CD14-positive monocyte (primary cell): ENCODE measurements around the gene SLC35A1. TPM values are rescaled to one million over a fixed set of nuclear protein-coding genes. Genes with fewer than 3 reads are reported as not detected.

ENCODE experiments used
- DNase-seq, 3 donors: peaks; one replicate each; pipeline ENCODE4 v3.0.0-alpha.2; 2011 to 2022
- H2AFZ ChIP-seq: 2 replicates; pipeline ENCODE4 v1.6.0; 2012; ENCODE audit warnings: mild to moderate bottlenecking, low read depth, low read length, inconsistent platforms; ENCODE audit not compliant: insufficient read depth, poor library complexity, severe bottlenecking
- H3K27ac ChIP-seq, 2 donors: 1 replicate in 1 of 2; 2 replicates in 1 of 2; pipeline ENCODE4 v1.5.1; 2012 to 2013; ENCODE audit warnings: low read length in 2 of 2, control low read depth in 1 of 2, inconsistent platforms in 1 of 2, low read depth in 1 of 2, mild to moderate bottlenecking in 1 of 2
- H3K27me3 ChIP-seq, 2 donors: one replicate each; pipeline versions ENCODE4 v1.6.0 to v1.6.1; 2011 to 2013; ENCODE audit warnings: low read length in 2 of 2; ENCODE audit not compliant: control insufficient read depth in 2 of 2, insufficient read depth in 2 of 2
- H3K36me3 ChIP-seq, 2 donors: replicated peaks in 1 of 2; 1 replicate in 1 of 2; 2 replicates in 1 of 2; pipeline versions ENCODE4 v1.5.1 to v1.6.1; 2012 to 2013; ENCODE audit warnings: low read length in 2 of 2, control low read depth in 1 of 2, inconsistent platforms in 1 of 2, mild to moderate bottlenecking in 1 of 2; ENCODE audit not compliant: insufficient read depth in 2 of 2, control insufficient read depth in 1 of 2
- H3K4me1 ChIP-seq, 2 donors: 1 replicate in 1 of 2; 2 replicates in 1 of 2; pipeline versions ENCODE4 v1.5.1 to v1.6.1; 2012 to 2013; ENCODE audit warnings: low read length in 2 of 2, control low read depth in 1 of 2, inconsistent platforms in 1 of 2, mild to moderate bottlenecking in 1 of 2, moderate library complexity in 1 of 2; ENCODE audit not compliant: insufficient read depth in 2 of 2, control insufficient read depth in 1 of 2
- H3K4me2 ChIP-seq: replicated peaks from 2 replicates; pipeline ENCODE3; 2012; ENCODE audit warnings: low read length, moderate library complexity, mild to moderate bottlenecking; ENCODE audit not compliant: poor library complexity, severe bottlenecking; ENCODE audit errors: extremely low read depth
- H3K4me3 ChIP-seq, 3 experiments: fragments of 200-600 bp in 1 of 3; sonication (generic) in 1 of 3; replicated peaks in 1 of 3; 1 replicate in 2 of 3; 2 replicates in 1 of 3; pipeline ENCODE4 v1.5.1; 2011 to 2013; ENCODE audit warnings: low read length in 3 of 3, mild to moderate bottlenecking in 3 of 3, control low read depth in 2 of 3, low read depth in 2 of 3, inconsistent platforms in 1 of 3, moderate library complexity in 1 of 3
- H3K79me2 ChIP-seq: 2 replicates; pipeline ENCODE4 v1.6.0; 2012; ENCODE audit warnings: mild to moderate bottlenecking, control low read depth, inconsistent platforms, low read length, moderate library complexity; ENCODE audit not compliant: insufficient read depth
- H3K9ac ChIP-seq: 2 replicates; pipeline ENCODE4 v1.6.0; 2017; ENCODE audit warnings: low read length, mild to moderate bottlenecking; ENCODE audit not compliant: insufficient read depth, poor library complexity, severe bottlenecking
- H3K9me3 ChIP-seq, 2 donors: replicated peaks in 1 of 2; 1 replicate in 1 of 2; 2 replicates in 1 of 2; pipeline versions ENCODE4 v1.5.1 to v1.6.1; 2012 to 2013; ENCODE audit warnings: low read length in 2 of 2, control low read depth in 1 of 2; ENCODE audit not compliant: control insufficient read depth in 1 of 2, insufficient read depth in 1 of 2
- H4K20me1 ChIP-seq: 2 replicates; pipeline ENCODE4 v1.6.0; 2012; ENCODE audit warnings: mild to moderate bottlenecking, low read length, control low read depth, moderate library complexity; ENCODE audit not compliant: insufficient read depth
- H3K27ac Mint-ChIP-seq, 7 donors: one replicate each; pipeline ENCODE4 v1.8.0; 2020; ENCODE audit warnings: mild to moderate bottlenecking in 7 of 7, mixed read lengths in 7 of 7, moderate library complexity in 6 of 7, inconsistent platforms in 2 of 7
- H3K27me3 Mint-ChIP-seq, 3 donors: one replicate each; pipeline ENCODE4 v1.8.0; 2021 to 2022; ENCODE audit warnings: low read depth in 3 of 3, mild to moderate bottlenecking in 3 of 3, mixed read lengths in 3 of 3, moderate library complexity in 3 of 3, inconsistent platforms in 1 of 3
- H3K36me3 Mint-ChIP-seq, 2 donors: one replicate each; pipeline ENCODE4 v1.8.0; 2020; ENCODE audit warnings: mixed read lengths in 2 of 2, inconsistent platforms in 1 of 2, mild to moderate bottlenecking in 1 of 2
- H3K4me1 Mint-ChIP-seq: one replicate; pipeline ENCODE4 v1.8.0; 2020; ENCODE audit warnings: mild to moderate bottlenecking, mixed read lengths
- H3K4me3 Mint-ChIP-seq, 2 donors: one replicate each; pipeline ENCODE4 v1.8.0; 2020; ENCODE audit warnings: mild to moderate bottlenecking in 2 of 2, mixed read lengths in 2 of 2, moderate library complexity in 1 of 2
- H3K9me3 Mint-ChIP-seq, 7 donors: one replicate each; pipeline ENCODE4 v1.8.0; 2020 to 2022; ENCODE audit warnings: mixed read lengths in 7 of 7, mild to moderate bottlenecking in 6 of 7, moderate library complexity in 6 of 7, inconsistent platforms in 2 of 7
- WGBS: methylation state at CpG from one replicate; pipeline ENCODE4 v1.1.5; 2013; ENCODE audit warnings: missing lambda C conversion rate; ENCODE audit not compliant: insufficient coverage; 5-methylcytosine and 5-hydroxymethylcytosine counted together
- intact Hi-C, 2 donors: fragments of 100-400 bp; cut with micrococcal nuclease; formaldehyde crosslinking; loops; one replicate each; pipeline versions ENCODE4 v1.15.0 to v1.15.1; 2023
- polyA plus RNA-seq, 3 donors: library from polyadenylated mRNA; depleted of rRNA in 1 of 3; unstranded in 2 of 3; stranded (reverse) in 1 of 3; fragments of 300-500 nt in 2 of 3; fragments of >200 nt in 1 of 3; fragmentation: Illumina TruSeq in 2 of 3; gene quantifications; 1 replicate in 2 of 3; 2 replicates in 1 of 3; pipeline ENCODE4 v1.2.3, GENCODE V29; 2012 to 2021
- TF ChIP-seq, protein P1 (sequence below): fragments of 200-600 bp; IDR thresholded peaks from one replicate; pipeline ENCODE4 v1.8.0; 2022; ENCODE audit warnings: antibody characterized with exemption, mild to moderate bottlenecking

SLC35A1 gene
- polyA plus RNA-seq, 3 donors: 44.6 to 103 (median 90.6) TPM

GRCh38 chr6:87541041-87541440, 68.3 kb downstream of the SLC35A1 start:
- Histone ChIP-seq H3K9ac (no peak overlapping the region), H3K4me1 (peaks cover 3 to 12% of the 10 kb centered on the region in 2 donors), H4K20me1 (no peaks in the 10 kb centered on the region), H3K4me3 (no peak overlapping the region), H3K27me3 (no peaks in the 10 kb centered on the region), H3K79me2 (no peaks in the 10 kb centered on the region), H3K9me3 (peaks cover 8 to 10% of the 10 kb centered on the region in 2 donors), H3K27ac (no peak overlapping the region), H2AFZ (no peak overlapping the region), H3K36me3 (peaks cover 40 to 68% of the 10 kb centered on the region in 2 donors), H3K4me2 (no peak overlapping the region)
- TF ChIP-seq, protein P1, sequence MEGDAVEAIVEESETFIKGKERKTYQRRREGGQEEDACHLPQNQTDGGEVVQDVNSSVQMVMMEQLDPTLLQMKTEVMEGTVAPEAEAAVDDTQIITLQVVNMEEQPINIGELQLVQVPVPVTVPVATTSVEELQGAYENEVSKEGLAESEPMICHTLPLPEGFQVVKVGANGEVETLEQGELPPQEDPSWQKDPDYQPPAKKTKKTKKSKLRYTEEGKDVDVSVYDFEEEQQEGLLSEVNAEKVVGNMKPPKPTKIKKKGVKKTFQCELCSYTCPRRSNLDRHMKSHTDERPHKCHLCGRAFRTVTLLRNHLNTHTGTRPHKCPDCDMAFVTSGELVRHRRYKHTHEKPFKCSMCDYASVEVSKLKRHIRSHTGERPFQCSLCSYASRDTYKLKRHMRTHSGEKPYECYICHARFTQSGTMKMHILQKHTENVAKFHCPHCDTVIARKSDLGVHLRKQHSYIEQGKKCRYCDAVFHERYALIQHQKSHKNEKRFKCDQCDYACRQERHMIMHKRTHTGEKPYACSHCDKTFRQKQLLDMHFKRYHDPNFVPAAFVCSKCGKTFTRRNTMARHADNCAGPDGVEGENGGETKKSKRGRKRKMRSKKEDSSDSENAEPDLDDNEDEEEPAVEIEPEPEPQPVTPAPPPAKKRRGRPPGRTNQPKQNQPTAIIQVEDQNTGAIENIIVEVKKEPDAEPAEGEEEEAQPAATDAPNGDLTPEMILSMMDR: no peak
- Mint-ChIP-seq H3K4me3 (no peak overlapping the region), H3K9me3 (peaks cover 4 to 14% (median 8%) of the 10 kb centered on the region in 7 donors), H3K36me3 (peaks cover 51 to 64% of the 10 kb centered on the region in 2 donors), H3K27ac (peak overlapping the region in 1 of 7 donors; percentile 15), H3K4me1 (peaks cover 10% of the 10 kb centered on the region), H3K27me3 (peaks cover 0 to 4% (median 0%) of the 10 kb centered on the region in 3 donors)
- DNase-seq: no peak
- no CpG with 5 or more reads among the region's 1 CpG for WGBS
- intact Hi-C loops: no loop called here

GRCh38 chr6:87541744-87542143, 69.0 kb downstream of the SLC35A1 start:
- Mint-ChIP-seq H3K4me3 (no peak overlapping the region), H3K4me1 (peaks cover 5% of the 10 kb centered on the region), H3K36me3 (peaks cover 55 to 71% of the 10 kb centered on the region in 2 donors), H3K27me3 (peaks cover 0 to 4% (median 0%) of the 10 kb centered on the region in 3 donors), H3K27ac (peak overlapping the region in 1 of 7 donors; percentile 60), H3K9me3 (peaks cover 4 to 14% (median 8%) of the 10 kb centered on the region in 7 donors)
- Histone ChIP-seq H3K36me3 (peaks cover 47 to 75% of the 10 kb centered on the region in 2 donors), H3K9me3 (peaks cover 8 to 10% of the 10 kb centered on the region in 2 donors), H3K27me3 (no peaks in the 10 kb centered on the region), H3K79me2 (no peaks in the 10 kb centered on the region), H3K9ac (no peak overlapping the region), H3K27ac (no peak overlapping the region), H3K4me1 (peaks cover 3 to 7% of the 10 kb centered on the region in 2 donors), H3K4me2 (no peak overlapping the region), H4K20me1 (no peaks in the 10 kb centered on the region), H2AFZ (no peak overlapping the region), H3K4me3 (no peak overlapping the region)
- no CpG with 5 or more reads among the region's 2 CpGs for WGBS
- TF ChIP-seq, protein P1: no peak
- DNase-seq: no peak
- intact Hi-C loops: no loop called here
